NCI-H510A treated with DMSO at 0.1 percent for 48 hours (cell line): ENCODE data around the gene SIM2.

Source experiments
- DNase-seq: peaks from one replicate; lab custom pipeline; 2025; lab: John Stamatoyannopoulos, UW

The SIM2 gene

DNA sequence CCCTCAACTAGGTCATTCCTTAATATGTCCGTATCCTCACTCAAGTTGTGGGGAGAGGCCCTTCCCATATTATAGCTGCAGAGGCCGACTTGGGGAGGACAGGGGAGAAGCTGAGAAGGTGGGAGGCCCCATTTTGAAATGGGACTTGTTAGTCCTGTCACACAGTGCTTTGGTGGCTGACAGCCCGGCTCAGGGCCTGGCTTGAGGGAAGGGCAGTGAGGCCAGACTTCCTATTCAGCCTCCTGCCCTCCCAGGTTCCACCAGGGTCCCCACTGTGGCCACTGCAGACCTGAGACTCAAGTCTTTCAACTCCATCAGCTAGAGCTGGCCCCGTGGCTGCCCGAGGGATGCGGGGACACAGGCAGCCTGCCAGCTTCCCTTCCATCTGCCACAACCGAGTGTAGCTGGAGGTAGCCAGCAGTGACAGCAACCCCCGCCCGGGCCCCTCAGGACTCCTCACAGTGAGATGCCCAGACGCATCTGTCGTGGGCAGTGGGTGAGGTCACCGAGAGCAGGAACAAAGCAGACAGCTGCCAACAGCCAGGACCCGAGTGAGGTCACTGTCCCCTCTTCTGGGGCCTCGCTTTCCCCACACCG, 36.9 kb downstream of the SIM2 start:
- DNase-seq: no peak

DNA sequence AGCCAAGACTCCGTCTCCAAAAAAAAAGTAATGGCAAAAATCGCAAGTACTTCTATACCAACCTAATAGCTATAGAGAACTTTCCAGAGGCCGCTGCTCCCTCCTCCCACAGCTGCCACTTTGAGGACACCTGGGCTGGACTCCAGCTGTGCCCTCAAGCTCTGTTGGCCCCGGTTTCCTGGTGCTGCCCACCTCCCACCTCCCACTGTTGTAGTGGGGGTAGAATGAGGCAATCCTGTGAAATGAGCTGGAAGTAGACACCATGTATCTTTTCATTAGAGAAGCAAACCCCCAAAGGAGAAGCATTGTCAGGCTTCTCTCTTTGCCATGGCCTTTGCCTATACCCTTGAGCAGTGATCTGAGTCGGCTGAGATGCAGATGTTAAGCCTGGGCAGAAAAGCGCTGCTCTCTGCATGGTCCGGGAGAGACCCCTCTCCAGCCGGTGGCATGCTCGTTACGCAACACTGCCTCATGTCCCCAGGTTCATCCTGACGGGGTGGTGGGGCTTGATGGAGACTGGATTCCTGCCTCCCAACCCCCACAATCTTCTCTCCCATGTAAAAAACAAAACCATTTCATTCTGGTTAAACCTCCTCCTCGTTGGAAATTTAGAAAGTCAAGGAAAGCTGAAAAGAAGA, 39.7 kb downstream of the SIM2 start:
- no peak for DNase-seq

DNA sequence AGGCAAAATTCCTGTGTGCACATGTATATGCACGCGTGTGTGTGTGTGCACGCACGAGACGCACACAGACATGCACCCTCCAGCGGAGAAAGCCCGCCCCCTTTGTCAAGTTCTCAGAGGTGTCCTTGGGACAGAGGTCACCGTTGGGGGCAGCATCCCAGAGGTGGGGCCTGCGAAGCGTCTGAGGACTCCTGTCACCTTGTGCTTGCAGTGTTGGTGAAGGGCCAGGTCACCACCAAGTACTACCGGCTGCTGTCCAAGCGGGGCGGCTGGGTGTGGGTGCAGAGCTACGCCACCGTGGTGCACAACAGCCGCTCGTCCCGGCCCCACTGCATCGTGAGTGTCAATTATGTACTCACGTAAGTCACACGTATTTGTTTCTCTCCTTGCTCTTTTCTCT, 42.6 kb downstream of the SIM2 start:
- DNase-seq: no peak

DNA sequence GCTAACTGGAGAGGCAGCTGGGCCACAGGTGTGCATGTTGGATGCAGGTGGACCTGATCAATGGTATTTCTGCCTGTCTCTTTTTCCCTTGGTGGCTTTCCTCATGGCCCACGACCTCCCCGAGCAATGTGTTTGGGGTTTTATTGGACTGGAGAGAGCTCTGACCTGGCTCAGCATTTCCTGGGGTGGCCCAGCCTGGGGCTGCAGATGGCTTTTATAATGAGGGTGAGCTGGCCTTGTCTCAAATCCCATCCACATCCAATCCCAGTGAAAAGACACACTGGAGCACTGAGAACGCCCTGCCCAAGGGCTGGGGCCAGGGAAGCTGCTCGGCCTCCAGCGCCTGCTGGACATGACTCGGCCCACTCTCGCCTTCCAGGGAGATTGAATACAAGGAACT, 44.1 kb downstream of the SIM2 start:
- DNase-seq: no peak

DNA sequence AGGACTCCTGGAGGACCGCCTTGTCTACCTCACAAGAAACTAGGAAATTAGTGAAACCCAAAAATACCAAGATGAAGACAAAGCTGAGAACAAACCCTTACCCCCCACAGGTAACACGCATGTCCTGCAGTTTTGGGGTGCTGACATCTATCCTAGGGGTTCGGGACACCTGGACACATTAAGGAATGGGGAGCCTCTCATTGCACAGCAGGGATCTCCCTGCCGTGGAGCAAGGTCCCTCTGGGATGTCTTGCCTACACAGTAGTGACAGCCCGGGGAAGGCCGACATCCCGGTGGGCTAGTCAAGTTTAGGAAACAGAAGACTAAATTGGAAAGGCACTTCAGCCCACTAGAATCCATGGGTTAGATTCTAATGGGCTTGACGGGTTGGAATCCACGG, 44.5 kb downstream of the SIM2 start:
- DNase-seq: no peak

DNA sequence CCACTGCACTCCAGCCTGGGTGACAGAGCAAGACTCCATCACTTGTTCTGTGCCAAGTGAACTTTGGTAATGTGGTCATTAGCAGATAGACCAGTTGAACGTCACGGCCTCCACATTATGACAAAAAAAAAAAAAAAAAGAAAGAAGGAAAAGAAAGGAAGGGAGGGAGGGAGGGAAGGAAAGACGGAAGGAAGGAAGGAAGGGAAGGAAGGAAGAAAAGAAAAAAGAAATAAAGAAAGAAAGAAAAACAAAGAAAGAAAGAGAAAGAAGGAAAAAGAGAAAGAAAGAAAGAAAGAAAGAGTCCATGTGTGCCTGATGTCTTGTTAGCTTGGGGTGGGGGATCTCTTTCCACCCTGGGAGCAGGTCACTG, 45.3 kb downstream of the SIM2 start:
- DNase-seq: no peak

DNA sequence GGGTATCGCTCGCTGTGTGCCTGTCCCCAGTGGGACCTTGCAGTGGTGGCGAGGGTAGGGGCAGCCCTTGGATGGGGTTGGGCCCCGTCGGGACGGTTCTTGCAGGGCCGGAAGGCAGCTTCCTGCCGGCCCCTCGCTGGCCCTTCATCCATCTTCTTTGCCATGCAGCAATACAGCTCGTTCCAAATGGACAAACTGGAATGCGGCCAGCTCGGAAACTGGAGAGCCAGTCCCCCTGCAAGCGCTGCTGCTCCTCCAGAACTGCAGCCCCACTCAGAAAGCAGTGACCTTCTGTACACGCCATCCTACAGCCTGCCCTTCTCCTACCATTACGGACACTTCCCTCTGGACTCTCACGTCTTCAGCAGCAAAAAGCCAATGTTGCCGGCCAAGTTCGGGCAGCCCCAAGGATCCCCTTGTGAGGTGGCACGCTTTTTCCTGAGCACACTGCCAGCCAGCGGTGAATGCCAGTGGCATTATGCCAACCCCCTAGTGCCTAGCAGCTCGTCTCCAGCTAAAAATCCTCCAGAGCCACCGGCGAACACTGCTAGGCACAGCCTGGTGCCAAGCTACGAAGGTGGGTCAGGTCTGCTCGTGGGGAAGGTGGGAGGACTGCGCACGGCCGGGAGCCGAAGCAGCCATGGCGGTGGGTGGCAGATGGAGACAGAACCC, 45.8 kb downstream of the SIM2 start:
- no peak for DNase-seq

DNA sequence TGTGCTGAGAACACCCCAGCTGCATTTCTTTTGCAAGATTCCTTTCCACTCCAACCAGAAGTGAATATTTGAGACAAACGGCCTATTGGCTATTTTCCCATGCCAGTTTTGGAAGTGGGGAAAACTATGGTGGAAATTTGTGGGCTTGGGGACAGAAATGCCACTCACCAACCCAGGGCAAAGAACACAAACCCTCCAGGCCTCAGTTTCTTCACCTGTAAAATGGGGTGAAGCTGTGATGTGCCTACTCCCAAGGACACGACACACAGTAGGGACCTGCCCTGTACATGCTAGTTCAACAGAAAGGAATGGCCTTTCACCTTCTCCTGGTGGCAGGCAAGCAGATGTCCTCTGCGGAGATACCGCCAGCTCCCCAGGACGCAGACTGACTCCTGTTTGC, 46.5 kb downstream of the SIM2 start:
- no peak for DNase-seq

DNA sequence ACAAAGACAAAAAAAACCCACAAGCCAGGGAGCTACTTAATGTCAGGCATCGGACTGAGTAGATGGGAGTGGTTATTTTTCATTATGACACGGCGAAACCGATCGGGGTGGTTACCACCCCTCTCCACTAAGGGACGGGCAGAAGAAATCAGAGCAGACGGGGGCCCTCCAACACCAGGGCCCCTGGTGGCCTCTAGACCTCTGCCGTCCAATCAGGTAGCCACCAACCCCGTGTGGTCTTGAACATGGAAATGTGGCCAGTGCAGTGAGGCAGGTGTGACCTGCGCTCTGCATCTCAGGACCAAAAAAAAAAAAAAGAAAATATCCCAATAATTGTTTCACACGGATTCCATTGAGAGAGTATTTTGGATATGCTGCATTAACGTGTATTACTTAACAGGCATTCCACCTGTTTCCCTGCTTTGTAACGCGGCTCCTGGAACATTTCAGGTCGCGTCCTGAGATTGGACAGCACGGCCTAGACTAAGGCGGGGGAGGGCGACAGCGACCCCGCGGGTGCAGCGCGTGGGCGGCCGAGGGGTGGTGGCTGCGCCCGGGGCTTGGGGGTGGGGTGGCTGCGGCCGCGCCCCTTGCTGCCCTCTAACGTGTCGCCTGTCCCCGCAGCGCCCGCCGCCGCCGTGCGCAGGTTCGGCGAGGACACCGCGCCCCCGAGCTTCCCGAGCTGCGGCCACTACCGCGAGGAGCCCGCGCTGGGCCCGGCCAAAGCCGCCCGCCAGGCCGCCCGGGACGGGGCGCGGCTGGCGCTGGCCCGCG, 48.3 kb downstream of the SIM2 start:
- DNase-seq: no peak

DNA sequence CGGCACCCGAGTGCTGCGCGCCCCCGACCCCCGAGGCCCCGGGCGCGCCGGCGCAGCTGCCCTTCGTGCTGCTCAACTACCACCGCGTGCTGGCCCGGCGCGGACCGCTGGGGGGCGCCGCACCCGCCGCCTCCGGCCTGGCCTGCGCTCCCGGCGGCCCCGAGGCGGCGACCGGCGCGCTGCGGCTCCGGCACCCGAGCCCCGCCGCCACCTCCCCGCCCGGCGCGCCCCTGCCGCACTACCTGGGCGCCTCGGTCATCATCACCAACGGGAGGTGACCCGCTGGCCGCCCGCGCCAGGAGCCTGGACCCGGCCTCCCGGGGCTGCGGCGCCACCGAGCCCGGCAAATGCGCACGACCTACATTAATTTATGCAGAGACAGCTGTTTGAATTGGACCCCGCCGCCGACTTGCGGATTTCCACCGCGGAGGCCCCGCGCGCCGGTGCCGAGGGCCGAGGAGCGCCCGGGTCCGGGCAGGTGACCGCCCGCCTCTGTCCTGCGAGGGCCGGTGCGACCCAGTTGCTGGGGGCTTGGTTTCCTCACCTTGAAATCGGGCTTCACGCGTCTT, 49.0 kb downstream of the SIM2 start:
- peak; percentile 41 for DNase-seq

DNA sequence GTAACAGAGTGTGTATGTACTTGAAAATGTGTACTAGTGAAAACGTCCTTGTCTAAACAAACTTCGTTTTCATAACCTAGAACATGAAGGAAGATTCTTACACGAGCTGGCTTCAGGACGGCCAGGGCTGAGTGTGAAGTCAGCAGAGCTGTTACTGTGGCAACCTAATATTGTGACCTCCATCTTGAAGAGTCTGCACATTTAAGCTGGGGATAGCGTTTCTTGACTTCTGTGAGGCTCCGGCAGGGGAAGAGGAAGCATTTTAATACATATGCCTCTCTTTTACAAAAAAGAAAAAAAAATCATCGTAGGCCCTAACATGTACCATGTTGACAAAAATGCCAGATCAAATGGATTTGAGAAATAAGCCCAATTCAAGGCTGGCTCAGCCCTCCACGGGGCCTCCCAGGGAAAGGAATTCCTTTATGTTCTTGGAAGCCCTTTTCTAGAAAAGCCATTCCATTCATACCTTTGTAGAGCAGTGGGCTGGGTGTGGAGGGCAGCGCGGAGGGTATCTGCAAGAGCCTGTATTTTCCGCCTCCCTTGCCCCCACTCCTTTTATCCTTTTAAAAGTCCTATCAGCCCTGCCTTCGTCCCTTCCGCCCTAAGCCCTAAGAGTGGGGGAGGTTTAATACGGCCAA, 51.1 kb downstream of the SIM2 start:
- no peak for DNase-seq

DNA sequence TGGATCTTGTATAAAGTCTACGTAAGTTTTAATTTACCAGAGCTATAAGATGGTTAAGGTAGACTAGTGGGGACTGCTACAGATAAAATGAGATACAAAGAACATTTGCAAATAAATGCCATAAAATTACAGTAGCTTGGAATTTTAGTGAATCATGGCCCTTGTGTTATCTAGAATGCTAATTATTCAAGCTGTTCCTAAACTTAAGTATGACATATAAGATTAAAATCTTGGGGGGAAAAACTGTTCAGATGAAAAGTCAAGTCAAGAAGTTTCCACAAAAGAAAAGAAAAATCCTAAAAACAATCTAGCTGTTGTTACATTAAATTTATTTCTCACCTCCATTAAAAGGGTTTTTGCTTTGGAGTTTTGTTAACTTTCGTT, 51.7 kb downstream of the SIM2 start:
- no peak for DNase-seq

DNA sequence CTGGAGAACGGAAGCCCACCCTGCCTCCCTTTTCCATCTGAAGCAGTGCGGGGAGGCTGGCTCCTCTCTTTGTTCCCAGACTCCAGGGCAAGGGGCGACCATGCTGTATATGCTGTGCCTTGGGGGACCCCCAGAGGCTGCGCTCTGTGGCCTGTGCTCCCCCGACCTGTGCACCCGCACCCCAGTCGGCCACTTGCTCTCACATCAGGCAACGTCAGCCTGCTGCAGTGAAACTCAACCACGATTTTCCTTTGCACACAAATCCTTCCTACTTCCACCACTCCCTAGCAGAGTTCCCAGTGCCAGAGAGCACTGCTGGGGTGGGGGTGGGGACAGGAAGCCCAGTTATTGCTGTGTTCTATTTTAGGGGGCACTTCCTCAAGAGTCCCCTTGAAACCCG, 52.5 kb downstream of the SIM2 start:
- DNase-seq: no peak

DNA sequence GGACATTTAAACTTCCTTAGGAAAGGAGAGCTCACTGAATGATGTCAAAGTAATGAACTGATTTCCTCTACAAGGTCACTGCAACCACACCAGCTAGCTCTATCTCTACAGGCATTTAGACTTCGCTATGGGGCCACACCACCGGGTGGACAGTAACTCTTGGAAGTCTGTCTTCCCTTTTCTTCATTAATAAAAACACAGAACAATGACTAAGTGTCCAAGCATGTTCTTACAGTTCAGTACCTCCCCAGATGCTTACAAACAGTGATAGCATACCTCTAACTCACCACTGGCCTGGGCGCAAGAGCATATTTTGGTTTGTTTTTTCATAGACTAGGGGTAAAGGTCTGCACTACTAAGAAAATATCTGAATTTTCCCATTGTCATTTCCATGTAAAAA, 54.6 kb downstream of the SIM2 start:
- DNase-seq: no peak

DNA sequence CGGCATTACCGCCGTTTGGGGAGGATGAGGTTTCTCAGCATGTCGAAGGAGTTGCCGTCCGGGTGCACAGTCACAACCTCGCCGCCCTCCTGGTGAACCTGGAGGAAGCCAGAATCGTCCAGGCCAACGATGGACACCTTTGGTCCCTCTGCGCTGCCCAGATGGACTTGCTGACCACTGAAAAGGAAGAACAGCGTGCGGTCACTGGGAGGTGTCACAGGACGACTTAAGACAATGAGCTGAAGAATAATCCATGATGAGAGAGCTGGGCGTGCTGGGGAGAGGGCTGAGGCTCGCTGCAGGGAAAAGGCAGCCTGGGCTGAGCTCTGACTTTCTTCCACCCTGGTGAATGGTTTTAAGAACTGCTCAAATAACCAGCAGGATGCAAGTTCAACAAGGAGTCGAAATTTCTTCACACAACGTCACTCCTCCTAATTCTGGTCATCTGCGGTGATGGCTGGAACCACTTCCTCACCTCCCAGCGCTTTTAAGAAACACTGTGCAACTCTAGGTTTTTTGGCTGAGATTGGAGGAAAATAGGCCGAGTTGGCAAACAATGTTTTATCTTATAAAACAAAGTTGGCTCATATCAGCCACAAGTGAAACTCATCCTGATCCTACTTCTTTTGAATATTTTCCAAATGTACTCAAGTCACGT, 55.5 kb downstream of the SIM2 start:
- DNase-seq: no peak

DNA sequence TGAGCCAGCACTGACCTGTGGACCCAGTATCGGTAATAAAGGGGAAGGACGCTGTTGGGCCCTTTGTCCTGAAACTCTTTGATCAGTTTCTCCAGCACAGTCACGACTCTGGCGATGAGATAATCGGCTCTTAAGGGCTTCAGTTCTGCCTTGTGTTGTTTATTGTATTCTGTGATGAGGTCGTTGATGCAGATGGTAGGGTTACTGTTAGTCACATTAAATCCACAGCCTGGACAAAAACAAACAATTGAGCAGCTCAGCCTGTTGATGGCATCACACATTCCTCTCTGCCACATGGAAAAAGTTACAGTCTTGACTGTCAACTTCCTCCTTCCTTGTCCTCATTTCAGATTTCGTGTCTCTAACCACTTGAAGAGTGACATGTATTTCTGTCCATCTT, 57.6 kb downstream of the SIM2 start:
- DNase-seq: peak; percentile 6

DNA sequence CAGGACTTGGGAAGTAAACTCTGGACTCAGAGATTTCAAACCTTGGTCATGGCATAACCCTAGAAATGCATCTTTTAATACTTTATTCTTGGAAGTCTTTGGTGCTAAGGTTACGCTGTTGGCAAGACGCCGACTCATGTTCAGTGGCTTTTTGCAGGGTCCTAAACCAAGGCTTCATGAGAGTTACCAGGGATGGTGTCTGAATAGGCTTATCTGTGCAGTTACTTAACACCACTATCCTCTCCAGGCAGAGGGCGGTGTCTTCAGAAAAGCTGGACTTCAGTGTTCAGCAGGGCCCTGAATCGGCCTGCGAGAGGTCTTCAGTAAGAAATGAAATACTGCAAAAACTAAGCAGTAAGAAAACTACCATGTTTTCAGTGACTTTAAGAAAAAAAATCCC, 58.3 kb downstream of the SIM2 start:
- DNase-seq: no peak

DNA sequence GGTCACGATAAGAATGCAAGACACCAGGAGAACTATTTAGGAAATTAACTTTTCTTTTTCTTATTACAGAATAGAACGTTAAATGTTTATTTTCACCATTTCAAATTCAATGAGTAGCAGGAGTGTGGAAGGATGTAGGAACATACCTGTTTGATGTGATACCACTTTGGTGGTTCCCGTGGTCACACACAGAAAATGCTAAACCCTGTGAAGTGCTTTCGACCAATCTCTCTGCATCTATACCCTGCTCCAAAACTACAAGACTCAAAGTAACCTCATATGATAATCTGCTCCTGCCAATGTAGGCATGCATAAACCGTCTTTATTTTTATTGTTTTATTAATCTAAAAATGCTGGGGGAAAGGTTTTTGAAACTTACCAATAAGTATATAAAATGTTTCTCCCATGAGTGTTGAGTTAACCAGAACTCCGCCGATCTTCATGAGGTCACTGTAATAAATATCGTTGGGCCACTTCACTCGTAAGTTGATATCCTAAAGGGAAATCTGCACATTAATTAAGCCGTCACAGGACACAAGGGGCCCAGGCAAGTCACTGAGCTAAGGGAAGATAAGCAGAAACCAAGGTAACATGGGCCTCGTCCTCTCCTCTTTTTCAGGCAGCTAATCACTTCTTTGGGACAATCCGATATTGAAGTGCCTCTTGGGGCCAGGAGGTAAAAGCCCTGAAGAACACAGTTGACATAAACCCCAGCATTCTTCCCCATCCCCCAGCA, 60.6 kb downstream of the SIM2 start:
- peak; percentile 66 for DNase-seq

DNA sequence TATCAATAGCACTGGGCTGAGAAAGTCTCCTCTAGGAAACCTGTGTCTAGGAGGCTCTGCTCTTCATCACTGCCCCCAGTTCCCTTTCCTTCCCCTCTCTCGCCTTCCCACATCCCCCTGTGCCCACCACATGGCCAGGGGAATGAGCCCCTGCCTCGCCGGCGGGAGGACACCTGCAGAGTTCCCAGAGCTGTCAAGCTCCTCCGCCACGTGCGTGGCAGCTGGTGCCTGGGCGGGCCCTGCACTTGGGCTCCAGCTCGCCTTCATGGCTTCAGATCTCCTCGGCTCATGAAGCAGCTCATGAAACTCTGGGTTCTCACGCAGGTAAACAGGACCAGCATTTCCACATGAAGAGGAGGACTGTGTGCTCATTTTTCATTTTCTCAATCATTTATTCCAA, 62.8 kb downstream of the SIM2 start:
- DNase-seq: no peak

DNA sequence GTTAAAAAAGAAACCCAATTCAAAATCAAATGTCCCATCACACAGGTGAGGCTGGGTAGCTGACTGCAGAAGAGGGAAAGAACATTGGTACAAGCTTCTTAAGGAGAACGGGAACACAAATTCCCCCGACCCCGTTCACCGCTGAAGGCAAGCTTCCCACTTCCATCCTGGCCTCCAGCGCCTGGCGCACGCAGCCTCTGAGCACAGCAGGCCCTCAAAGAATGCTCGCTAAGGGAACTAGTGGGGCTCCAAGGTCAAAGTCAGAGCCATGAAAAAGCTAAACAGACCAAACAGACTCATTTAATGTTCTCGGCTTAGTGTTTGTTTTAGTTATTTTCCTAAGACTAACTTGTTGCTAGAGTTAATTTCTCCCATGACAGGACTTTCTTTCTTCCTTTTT, 63.7 kb downstream of the SIM2 start:
- DNase-seq: no peak

DNA sequence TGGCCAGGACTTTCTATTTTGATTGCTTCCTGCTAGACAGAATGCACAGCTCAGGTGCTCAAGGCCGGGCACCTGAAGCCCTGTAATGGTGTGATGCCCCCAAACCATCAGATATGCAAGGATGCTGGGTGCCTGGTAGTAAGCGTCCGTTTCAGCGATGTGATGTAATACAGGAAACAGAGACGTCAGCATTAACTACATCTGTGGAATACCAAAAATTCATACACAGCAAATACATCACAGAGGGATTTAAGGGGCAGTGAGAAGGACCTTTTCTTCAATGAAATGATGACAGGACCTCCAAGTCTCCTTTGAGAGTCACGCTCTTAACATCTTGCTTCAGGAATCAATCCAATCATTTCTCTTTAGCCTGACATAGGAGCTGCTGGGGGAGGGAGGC, 64.4 kb downstream of the SIM2 start:
- no peak for DNase-seq
